HCT116 (cell line): ENCODE data around the gene ZNF425.

Experiments used
- CBX3 ChIP-seq: IDR thresholded peaks from 2 replicates; pipeline ENCODE4 v1.6.1; 2012; ENCODE audit warnings: low read depth
- CTCF ChIP-seq, 3 experiments: fragments of 200-600 bp in 1 of 3; sonication (generic) in 1 of 3; IDR thresholded peaks in 2 of 3; conservative IDR thresholded peaks in 1 of 3; 2 replicates each; pipeline ENCODE4 v1.5.1; 2012 to 2017; ENCODE audit warnings: low read depth in 2 of 3, low read length in 2 of 3, antibody characterized with exemption in 1 of 3, borderline replicate concordance in 1 of 3, control low read depth in 1 of 3, mild to moderate bottlenecking in 1 of 3, mixed read lengths in 1 of 3, mixed run types in 1 of 3, moderate library complexity in 1 of 3; ENCODE audit not compliant: insufficient read depth in 1 of 3
- ELF1 ChIP-seq: IDR thresholded peaks from 2 replicates; pipeline ENCODE4 v1.6.1; 2012; ENCODE audit warnings: low read depth, borderline replicate concordance
- EZH2 ChIP-seq: fragments of 200-600 bp; sonication (generic); IDR thresholded peaks from 2 replicates; pipeline ENCODE4 v1.6.1; 2017; ENCODE audit warnings: antibody characterized with exemption, mixed run types
- EZH2phosphoT487 ChIP-seq: fragments of 200-600 bp; IDR thresholded peaks from 2 replicates; pipeline ENCODE4 v1.6.1; 2018; ENCODE audit warnings: antibody characterized with exemption, borderline replicate concordance
- FOSL1 ChIP-seq: IDR thresholded peaks from 2 replicates; pipeline ENCODE4 v1.6.1; 2012; ENCODE audit warnings: low read depth
- JUND ChIP-seq: IDR thresholded peaks from 2 replicates; pipeline ENCODE4 v1.6.1; 2012
- MAX ChIP-seq: IDR thresholded peaks from 2 replicates; pipeline ENCODE4 v1.6.1; 2012
- POLR2A ChIP-seq: IDR thresholded peaks from 2 replicates; pipeline ENCODE4 v1.7.0; 2011; ENCODE audit warnings: borderline replicate concordance; ENCODE audit not compliant: insufficient read depth, insufficient read length; ENCODE audit errors: extremely low read depth
- POLR2AphosphoS5 ChIP-seq: IDR thresholded peaks from 2 replicates; pipeline ENCODE4 v1.6.1; 2011; ENCODE audit warnings: mild to moderate bottlenecking, low read depth, low read length, moderate library complexity
- REST ChIP-seq: IDR thresholded peaks from 2 replicates; pipeline ENCODE4 v1.6.1; 2012; ENCODE audit warnings: low read depth
- SP1 ChIP-seq: IDR thresholded peaks from 2 replicates; pipeline ENCODE4 v1.6.1; 2012; ENCODE audit warnings: low read depth
- YY1 ChIP-seq: IDR thresholded peaks from 2 replicates; pipeline ENCODE4 v1.6.1; 2011; ENCODE audit warnings: low read length, low read depth, moderate library complexity, mild to moderate bottlenecking; ENCODE audit not compliant: insufficient replicate concordance; ENCODE audit errors: extremely low read depth
- ZBTB33 ChIP-seq: IDR thresholded peaks from 2 replicates; pipeline ENCODE4 v1.6.1; 2011; ENCODE audit warnings: mild to moderate bottlenecking, low read length, moderate library complexity; ENCODE audit not compliant: insufficient replicate concordance; ENCODE audit errors: extremely low read depth

- no peak for TF ChIP-seq MAX
- TF ChIP-seq CTCF (IDR thresholded peaks at IDR 0.05 in 2 of 3, conservative IDR thresholded peaks at IDR 0.05 in 1 of 3; ENCODE audit: borderline replicate concordance in 1 of 3, insufficient read depth in 1 of 3, low read depth in 2 of 3, low read length in 2 of 3), result no peak
- TF ChIP-seq YY1, result no peak
- no peak for TF ChIP-seq POLR2A
- no peak for TF ChIP-seq EZH2
- no peak for TF ChIP-seq SP1
- TF ChIP-seq EZH2phosphoT487, result no peak
- no peak for TF ChIP-seq ZBTB33
- no peak for TF ChIP-seq POLR2AphosphoS5
- no peak for TF ChIP-seq JUND
- no peak for TF ChIP-seq REST
- no peak for TF ChIP-seq FOSL1
- no peak for TF ChIP-seq CBX3
- TF ChIP-seq ELF1, result no peak
Observed at GRCh38 chr7:149125189-149125862, 798 bp downstream of the ZNF425 start.
